AG04450 (cell line): ENCODE measurements around the gene GATA1. TPM values are rescaled to one million over a fixed set of nuclear protein-coding genes. Genes with fewer than 3 reads are reported as not detected.

Source experiments
- CTCF ChIA-PET: fragments of 300-600, 350-600 bp; formaldehyde crosslinking; extraction: SDS; loops from one replicate; lab custom pipeline; 2022; ENCODE audit warnings: antibody characterized with exemption, inconsistent platforms; lab: Charles Lee
- POLR2A ChIA-PET: fragments of 350-600 bp; formaldehyde crosslinking; extraction: SDS; loops from one replicate; lab custom pipeline; 2021; ENCODE audit warnings: antibody characterized with exemption, inconsistent platforms; lab: Yijun Ruan, JAX
- DNase-seq: peaks from one replicate; pipeline ENCODE4 v3.0.0-alpha.2; 2011; ENCODE audit warnings: low read depth, low spot score
- H3K27ac ChIP-seq: one replicate; pipeline ENCODE4 v1.5.1; 2012; ENCODE audit warnings: low read depth, low read length, control low read depth
- H3K27me3 ChIP-seq: one replicate; pipeline ENCODE4 v1.6.0; 2012; ENCODE audit warnings: low read length; ENCODE audit not compliant: control insufficient read depth, insufficient read depth
- H3K4me3 ChIP-seq: 2 replicates; pipeline ENCODE4 v1.5.1; 2011; ENCODE audit warnings: mild to moderate bottlenecking, low read depth, low read length, control low read depth
- H3K9me3 ChIP-seq: 2 replicates; pipeline ENCODE4 v1.5.1; 2012; ENCODE audit warnings: low read length; ENCODE audit not compliant: control insufficient read depth, insufficient read depth
- CTCF ChIP-seq: IDR thresholded peaks from 2 replicates; pipeline ENCODE4 v1.5.1; 2011; ENCODE audit warnings: low read depth, low read length, control low read depth, inconsistent platforms
- polyA plus RNA-seq: library from polyadenylated mRNA; depleted of rRNA; stranded (reverse); fragments of >200 nt; gene quantifications from 2 replicates; pipeline ENCODE4 v1.2.3, GENCODE V29; 2011

GATA1 gene
- polyA plus RNA-seq, 1 experiment: not detected

DNA sequence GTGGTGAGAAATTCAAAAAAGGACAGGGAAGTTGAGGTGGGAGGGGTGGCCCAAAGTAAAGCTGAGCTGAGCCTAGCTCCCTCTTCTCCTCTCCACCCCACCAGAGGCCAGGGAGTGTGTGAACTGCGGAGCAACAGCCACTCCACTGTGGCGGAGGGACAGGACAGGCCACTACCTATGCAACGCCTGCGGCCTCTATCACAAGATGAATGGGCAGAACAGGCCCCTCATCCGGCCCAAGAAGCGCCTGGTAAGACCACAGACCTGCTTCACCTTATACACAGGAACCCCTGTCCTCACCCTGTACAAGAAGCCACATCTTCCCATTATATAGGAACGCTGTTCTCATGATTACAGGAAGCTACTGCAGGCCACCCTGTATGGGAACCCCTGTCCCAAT lies 5.8 kb downstream of the GATA1 start:
- Histone ChIP-seq H3K27me3 (peaks cover 6% of the 10 kb centered on the region), H3K4me3 (no peak overlapping the region), H3K27ac (no peak overlapping the region), H3K9me3 (no peaks in the 10 kb centered on the region)
- DNase-seq: no peak
- CTCF ChIA-PET: no interaction called here
- TF ChIP-seq CTCF: no peak
- POLR2A ChIA-PET: no interaction called here

DNA sequence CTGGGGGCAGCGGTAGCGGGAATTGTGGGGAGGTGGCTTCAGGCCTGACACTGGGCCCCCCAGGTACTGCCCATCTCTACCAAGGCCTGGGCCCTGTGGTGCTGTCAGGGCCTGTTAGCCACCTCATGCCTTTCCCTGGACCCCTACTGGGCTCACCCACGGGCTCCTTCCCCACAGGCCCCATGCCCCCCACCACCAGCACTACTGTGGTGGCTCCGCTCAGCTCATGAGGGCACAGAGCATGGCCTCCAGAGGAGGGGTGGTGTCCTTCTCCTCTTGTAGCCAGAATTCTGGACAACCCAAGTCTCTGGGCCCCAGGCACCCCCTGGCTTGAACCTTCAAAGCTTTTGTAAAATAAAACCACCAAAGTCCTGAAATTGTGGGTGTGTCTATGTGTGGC lies 7.5 kb downstream of the GATA1 start:
- Histone ChIP-seq H3K27ac (no peak overlapping the region), H3K4me3 (no peak overlapping the region), H3K27me3 (no peaks in the 10 kb centered on the region), H3K9me3 (no peaks in the 10 kb centered on the region)
- no peak for TF ChIP-seq CTCF
- POLR2A ChIA-PET: no interaction called here
- no peak for DNase-seq
- CTCF ChIA-PET: no interaction called here

- H3K9me3 ChIP-seq: no peaks in the 10 kb centered on the region
- H3K4me3 ChIP-seq: no peak overlapping the region
- DNase-seq: no peak
- no peaks in the 10 kb centered on the region for H3K27me3 ChIP-seq
- POLR2A ChIA-PET: no interaction called here
- CTCF ChIA-PET: no interaction called here
- TF ChIP-seq CTCF: no peak
- no peak overlapping the region for H3K27ac ChIP-seq
These were observed 8.0 kb downstream of the GATA1 start for GRCh38 chrX:48794340-48794910.

DNA sequence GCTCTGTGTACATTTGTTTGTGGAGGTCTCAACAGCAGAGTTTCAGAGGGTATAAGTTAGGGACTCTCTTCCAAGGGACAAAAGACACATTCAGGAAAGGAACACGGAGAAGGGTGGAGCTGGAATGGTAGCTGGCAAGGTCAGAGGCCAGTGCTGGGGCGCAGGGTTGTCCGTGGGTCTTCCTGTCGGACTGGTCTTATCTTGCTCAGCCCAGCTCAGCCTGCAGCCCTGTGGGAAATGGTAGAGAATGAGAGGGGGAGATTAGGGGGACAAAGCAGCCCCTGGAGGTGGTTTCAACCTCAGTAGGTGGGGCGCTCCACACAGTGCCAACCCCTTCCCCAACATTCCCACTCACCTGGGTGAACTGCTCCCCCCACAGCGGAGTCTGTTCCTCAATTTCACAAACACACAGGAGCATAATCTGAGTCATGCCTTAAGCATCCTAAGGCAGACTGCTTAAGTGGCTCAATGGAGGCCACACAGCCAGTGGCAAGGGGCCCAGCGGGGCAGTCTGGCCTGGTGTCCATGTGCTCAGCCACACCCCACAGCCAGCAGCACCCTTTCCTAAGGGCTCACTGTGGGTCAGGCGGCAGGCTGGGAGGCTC lies 8.6 kb downstream of the GATA1 start:
- H3K9me3 ChIP-seq: no peaks in the 10 kb centered on the region
- no peak for TF ChIP-seq CTCF
- no peaks in the 10 kb centered on the region for H3K27me3 ChIP-seq
- peak; percentile 3 for DNase-seq
- ChIA-PET CTCF (no interaction called here), POLR2A (no interaction called here)
- H3K27ac ChIP-seq: no peak overlapping the region
- no peak overlapping the region for H3K4me3 ChIP-seq

GRCh38 chrX:48798318-48798717 lies 11.9 kb downstream of the GATA1 start:
- no peaks in the 10 kb centered on the region for H3K9me3 ChIP-seq
- DNase-seq: no peak
- ChIA-PET CTCF (no interaction called here), POLR2A (interaction anchor here (0.7 kb wide), 2 partner anchors 430 to 455 kb away, joined by 5 to 9 read pairs; no protein-coding TSS in a partner anchor)
- no peaks in the 10 kb centered on the region for H3K27me3 ChIP-seq
- TF ChIP-seq CTCF: no peak
- H3K27ac ChIP-seq: no peak overlapping the region
- no peak overlapping the region for H3K4me3 ChIP-seq
